NOMO-1 treated with dmso at 0.1 percent for 144 hours (cell line): ENCODE results near the gene ZNF280D.
"Not testable (repeated sequence)": the region's sequence is repeated elsewhere in the genome, so short reads cannot be mapped to it uniquely, and the experiment has no call there.

ENCODE experiments used
- DNase-seq: peaks from one replicate; lab custom pipeline; 2025; ENCODE audit not compliant: unreplicated experiment; lab: John Stamatoyannopoulos, UW

The ZNF280D gene, protein sequence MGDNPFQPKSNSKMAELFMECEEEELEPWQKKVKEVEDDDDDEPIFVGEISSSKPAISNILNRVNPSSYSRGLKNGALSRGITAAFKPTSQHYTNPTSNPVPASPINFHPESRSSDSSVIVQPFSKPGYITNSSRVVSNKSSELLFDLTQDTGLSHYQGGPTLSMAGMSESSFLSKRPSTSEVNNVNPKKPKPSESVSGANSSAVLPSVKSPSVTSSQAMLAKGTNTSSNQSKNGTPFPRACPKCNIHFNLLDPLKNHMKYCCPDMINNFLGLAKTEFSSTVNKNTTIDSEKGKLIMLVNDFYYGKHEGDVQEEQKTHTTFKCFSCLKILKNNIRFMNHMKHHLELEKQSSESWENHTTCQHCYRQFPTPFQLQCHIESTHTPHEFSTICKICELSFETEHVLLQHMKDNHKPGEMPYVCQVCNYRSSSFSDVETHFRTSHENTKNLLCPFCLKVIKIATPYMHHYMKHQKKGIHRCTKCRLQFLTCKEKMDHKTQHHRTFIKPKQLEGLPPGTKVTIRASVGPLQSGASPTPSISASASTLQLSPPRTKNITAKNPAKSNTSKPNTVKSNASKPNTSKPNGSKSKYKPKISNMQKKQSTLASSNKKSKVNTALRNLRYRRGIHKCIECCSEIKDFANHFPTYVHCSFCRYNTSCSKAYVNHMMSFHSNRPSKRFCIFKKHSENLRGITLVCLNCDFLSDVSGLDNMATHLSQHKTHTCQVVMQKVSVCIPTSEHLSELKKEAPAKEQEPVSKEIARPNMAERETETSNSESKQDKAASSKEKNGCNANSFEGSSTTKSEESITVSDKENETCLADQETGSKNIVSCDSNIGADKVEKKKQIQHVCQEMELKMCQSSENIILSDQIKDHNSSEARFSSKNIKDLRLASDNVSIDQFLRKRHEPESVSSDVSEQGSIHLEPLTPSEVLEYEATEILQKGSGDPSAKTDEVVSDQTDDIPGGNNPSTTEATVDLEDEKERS

GRCh38 chr15:56733136-56734012, at the start of gene ZNF280D:
Gene ZNF280D (minus strand): TSS chr15:56733509. CDS start chr15:56707109, 26,400 bp downstream.
- DNase-seq, result peak; percentile 83

DNA sequence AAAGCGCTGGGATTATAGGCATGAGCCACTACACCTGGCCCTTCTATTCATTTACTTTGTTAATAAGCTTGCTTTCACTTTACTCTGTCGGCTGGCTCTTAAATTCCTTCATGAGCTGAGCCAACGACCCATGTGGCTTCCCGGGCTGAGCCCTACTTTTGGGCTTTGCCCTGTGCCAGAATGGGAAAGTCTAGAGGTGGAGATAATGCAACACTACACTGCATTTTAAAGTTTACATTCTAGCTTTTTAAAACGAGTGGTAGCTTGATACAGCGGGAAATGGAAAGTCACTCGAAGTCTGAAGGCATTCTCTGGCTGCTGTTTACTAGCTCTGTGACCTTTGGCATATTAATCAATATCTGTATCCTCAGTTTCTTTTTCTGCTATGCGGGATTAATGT, 49.0 kb upstream of the ZNF280D start:
- DNase-seq, result no peak

- no peak for DNase-seq
Observed at GRCh38 chr15:56781666-56782065, 48.4 kb upstream of the ZNF280D start.

DNA sequence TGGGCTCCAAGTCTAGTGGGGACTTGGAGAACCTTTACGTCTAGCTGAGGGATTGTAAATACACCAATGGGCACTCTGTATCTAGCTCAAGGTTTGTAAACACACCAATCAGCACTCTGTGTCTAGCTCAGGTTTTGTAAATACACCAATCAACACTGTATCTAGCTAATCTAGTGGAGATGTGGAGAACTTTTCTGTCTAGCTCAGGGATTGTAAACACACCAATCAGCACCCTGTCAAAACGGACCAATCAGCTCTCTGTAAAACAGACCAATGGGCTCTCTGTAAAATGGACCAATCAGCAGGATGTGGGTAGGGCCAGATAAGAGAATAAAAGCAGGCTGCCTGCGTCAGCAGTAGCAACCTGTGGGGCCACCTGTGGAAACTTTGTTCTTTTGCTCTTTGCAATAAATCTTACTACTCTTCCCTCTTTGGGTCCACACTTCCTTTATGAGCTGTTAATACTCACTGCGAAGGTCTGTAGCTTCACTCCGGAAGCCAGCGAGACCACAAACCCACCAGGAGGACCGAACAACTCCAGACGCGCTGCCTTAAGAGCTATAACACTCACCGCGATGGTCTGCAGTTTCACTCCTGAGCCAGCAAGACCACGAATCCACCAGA, 46.9 kb upstream of the ZNF280D start:
- DNase-seq, result peak; percentile 12

DNA sequence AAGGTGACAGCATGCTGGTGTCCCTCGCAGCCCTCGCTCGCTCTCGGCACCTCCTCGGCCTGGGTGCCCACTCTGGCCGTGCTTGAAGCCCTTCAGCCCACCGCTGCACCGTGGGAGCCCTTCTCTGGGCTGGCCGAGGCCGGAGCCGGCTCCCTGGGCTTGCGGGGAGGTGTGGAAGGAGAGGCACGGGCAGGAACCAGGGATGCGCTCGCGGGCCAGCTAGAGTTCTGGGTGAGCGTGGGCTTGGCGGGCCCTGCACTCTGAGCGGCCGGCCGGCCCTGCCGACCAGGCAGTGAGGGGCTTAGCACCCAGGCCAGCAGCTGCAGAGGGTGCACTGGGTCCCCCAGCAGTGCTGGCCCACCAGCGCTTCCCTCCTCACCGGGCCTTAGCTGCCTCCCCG, 46.1 kb upstream of the ZNF280D start:
- not testable (repeated sequence) for DNase-seq

DNA sequence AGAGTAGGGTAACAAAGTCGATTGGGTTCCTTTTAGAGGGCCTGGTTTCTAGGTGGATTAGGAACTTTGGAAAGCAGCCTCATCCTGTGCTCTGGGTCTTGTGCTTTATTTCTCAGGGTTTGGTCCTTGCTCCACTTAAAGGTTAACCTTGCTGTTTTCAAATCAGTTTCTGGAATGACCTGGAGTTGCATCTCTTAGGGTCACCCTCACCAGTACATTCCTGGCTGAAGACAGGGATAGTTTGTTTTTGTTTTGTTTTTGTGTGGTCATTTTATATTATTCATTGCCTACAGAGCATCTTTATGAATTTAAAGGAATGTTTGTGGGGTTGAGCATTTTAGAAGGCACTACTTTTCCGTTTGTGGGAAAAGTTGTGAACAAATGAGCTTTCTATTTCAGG, 45.5 kb upstream of the ZNF280D start:
- DNase-seq, result no peak

- DNase-seq, result no peak
Observed at GRCh38 chr15:56776839-56777238, 43.5 kb upstream of the ZNF280D start.

DNA sequence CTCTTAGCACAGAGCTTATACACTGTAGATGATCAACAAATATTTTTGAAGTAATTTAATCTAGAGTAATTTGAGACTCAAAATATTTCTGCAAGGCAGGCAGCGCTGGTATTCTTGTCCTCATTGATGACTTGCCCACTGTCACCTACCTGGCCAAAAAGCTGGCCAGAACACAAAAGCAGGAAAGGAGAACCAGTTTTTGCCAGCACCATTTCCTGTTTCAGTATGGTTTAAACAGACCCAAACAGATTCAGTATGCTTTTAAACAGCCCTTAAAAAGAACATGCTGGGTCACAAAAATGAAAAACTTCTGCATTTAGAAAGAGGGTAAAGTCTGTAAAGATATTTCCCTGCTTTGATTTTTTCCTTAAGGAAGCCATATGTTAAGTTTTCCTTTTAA, 42.3 kb upstream of the ZNF280D start:
- no peak for DNase-seq

GRCh38 chr15:56774356-56774755, 41.0 kb upstream of the ZNF280D start:
- peak; percentile 66 for DNase-seq

GRCh38 chr15:56772868-56773639, 39.7 kb upstream of the ZNF280D start:
- DNase-seq, result no peak

DNA sequence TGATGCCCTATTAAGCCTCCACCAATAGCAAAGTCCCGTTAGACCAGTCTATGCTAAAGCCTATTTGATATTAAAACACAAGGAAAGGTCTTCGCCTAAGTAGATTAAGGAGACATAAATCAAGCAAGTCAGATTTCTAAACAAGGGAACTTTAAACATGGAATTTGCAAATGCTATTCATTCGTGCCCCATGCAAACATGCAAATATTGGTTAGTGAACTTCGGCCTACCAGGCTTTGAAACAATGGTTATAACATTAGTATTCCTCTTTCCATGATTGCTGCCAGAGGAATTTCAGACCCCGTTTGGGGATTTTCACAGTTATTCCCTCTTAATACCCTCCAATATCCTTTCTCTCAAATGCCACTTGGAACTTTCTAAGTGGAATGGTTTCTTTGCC, 36.9 kb upstream of the ZNF280D start:
- no peak for DNase-seq

GRCh38 chr15:56767315-56767714, 34.0 kb upstream of the ZNF280D start:
- no peak for DNase-seq

DNA sequence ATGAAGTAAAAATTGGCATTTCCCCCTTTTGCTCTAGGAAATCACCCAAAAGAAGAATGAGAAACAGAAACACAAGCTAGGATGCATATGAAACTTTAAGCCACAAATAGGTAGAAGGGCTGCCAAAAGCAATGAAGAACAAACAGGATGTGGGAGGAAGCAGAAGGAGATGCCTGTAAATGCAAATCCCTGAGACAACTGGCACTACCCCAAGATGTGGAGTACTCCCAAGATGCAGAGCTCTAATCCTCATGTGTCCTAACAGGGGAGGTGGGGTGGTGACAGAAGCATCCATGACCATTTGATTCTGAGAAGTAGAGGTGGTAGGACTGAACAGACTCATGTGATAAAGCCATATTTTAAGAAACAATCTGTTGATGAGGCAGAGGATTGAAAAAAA, 31.9 kb upstream of the ZNF280D start:
- DNase-seq, result no peak

GRCh38 chr15:56763141-56763895, 30.0 kb upstream of the ZNF280D start:
- no peak for DNase-seq

- DNase-seq, result no peak
Observed at GRCh38 chr15:56760186-56760585, 26.9 kb upstream of the ZNF280D start.

- DNase-seq, result no peak
Observed at GRCh38 chr15:56759450-56759845, 26.1 kb upstream of the ZNF280D start.

DNA sequence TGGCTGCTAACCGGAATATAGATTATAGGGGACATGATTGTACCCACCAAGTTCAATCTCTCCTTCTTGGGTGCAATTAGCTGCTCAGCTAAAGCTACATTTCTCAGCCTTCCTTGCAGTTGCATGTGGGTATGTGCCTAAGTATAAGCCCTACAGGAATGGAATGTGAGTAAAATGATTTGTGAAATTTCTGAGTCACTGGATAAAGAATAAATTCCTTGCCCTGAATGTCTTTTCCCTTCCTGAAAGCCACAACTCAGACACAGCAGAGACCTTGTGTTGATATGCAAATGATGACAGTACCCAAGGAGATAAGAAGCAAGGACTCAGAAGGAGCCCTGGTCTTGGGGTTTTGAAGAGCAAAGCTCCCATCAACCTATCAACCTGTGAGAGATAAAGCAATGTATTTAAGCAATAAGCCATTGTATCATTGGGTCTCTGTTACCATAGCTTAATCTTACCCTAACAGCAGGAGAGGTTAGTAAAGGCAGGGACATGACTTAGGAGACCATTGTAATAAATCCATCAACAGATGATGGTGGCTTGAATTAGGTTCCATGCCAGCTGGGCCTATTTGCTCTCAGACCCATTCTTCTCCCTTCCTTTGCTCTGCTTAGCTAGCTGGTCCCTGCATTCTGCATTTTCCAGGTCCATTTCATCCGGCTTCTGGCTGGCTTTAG, 25.6 kb upstream of the ZNF280D start:
- no peak for DNase-seq

GRCh38 chr15:56757875-56758274, 24.6 kb upstream of the ZNF280D start:
- DNase-seq, result peak; percentile 55
